ENCODE measurements around the gene PFDN1. TPM values are rescaled to one million over a fixed set of nuclear protein-coding genes. Genes with fewer than 3 reads are reported as not detected.

Gene PFDN1
- total and polyA plus RNA-seq, 10 of the 15 experiments (the other 5 are each of a cell fraction or from before 2014, with no cell fraction given) = 62.9 to 193 (median 102) TPM

DNA sequence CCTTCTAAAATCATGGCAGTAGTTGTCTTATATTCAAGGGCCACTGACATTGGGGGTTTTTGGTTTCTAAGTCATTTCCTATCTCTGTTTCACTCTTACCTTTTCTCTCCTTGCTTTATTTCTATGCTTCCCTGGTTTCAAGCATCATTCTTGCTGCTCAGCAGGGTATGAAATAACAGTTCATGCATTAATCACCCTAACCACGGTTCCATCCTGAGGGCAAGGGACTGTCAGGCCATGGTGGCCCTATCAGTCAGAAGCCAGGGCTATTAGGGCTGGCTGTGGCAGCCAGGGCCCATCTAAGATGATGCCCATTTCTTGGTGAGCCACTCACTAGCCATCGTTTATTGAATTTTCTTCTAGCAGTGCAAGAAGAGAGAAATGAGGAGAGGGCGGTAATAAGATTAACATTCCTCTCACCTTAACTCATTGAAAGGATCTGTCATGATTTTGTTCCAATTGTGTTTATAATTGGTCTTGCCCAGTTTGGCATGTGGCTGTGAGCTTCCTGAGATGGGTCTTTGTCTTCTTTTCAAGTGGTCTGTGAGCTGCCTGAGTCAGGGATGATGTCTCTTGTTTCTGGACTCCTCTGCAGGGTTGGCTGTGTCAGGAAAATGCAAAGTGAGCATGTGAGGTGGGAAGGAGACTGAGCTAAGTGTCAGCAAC, 82.7 kb downstream of the PFDN1 start (continued):
- TF ChIP-seq, protein P1, sequence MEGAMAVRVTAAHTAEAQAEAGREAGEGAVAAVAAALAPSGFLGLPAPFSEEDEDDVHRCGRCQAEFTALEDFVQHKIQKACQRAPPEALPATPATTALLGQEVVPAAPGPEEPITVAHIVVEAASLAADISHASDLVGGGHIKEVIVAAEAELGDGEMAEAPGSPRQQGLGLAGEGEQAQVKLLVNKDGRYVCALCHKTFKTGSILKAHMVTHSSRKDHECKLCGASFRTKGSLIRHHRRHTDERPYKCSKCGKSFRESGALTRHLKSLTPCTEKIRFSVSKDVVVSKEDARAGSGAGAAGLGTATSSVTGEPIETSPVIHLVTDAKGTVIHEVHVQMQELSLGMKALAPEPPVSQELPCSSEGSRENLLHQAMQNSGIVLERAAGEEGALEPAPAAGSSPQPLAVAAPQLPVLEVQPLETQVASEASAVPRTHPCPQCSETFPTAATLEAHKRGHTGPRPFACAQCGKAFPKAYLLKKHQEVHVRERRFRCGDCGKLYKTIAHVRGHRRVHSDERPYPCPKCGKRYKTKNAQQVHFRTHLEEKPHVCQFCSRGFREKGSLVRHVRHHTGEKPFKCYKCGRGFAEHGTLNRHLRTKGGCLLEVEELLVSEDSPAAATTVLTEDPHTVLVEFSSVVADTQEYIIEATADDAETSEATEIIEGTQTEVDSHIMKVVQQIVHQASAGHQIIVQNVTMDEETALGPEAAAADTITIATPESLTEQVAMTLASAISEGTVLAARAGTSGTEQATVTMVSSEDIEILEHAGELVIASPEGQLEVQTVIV (IDR thresholded peaks at IDR 0.05; ENCODE audit: borderline replicate concordance, partially characterized antibody) = no peak
- TF ChIP-seq ZNF207 (IDR thresholded peaks at IDR 0.05; ENCODE audit: borderline replicate concordance) (no peak), ESRRA (IDR thresholded peaks at IDR 0.05; ENCODE audit: low read length) (no peak), MEF2B (IDR thresholded peaks at IDR 0.05; ENCODE audit: partially characterized antibody, poor library complexity, severe bottlenecking) (no peak), RFX5 (IDR thresholded peaks at IDR 0.05; ENCODE audit: low read depth, low read length) (no peak), PML (IDR thresholded peaks at IDR 0.05; ENCODE audit: low read length) (no peak), NR2C1 (IDR thresholded peaks at IDR 0.05) (no peak), ETV6 (conservative IDR thresholded peaks at IDR 0.05 in 1 of 2, IDR thresholded peaks at IDR 0.05 in 1 of 2; ENCODE audit: borderline replicate concordance in 1 of 2, low read depth in 1 of 2) (peak in 1 of 2 experiments; percentile 68; a peak in 1 of 4 replicates), HCFC1 (IDR thresholded peaks at IDR 0.05; ENCODE audit: low read length) (no peak)
